HEK293T (cell line): ENCODE results near the gene SIGLEC11.

Experiments used
- CTCF ChIA-PET: fragments of 350-600 bp; formaldehyde crosslinking; extraction: SDS; loops from one replicate; lab custom pipeline; 2021; ENCODE audit warnings: antibody characterized with exemption, inconsistent platforms; lab: Yijun Ruan, JAX
- POLR2A ChIA-PET: fragments of 350-600 bp; formaldehyde crosslinking; extraction: SDS; loops from one replicate; lab custom pipeline; 2020; ENCODE audit warnings: antibody characterized with exemption, inconsistent platforms; lab: Yijun Ruan, JAX
- DNase-seq: peaks from one replicate; pipeline ENCODE4 v3.0.0; 2012; ENCODE audit warnings: mixed read lengths; ENCODE audit errors: extremely low spot score
- ARNT ChIP-seq: fragments of 450-650 bp; IDR thresholded peaks from 2 replicates; pipeline ENCODE4 v1.6.1; 2017; ENCODE audit warnings: mild to moderate bottlenecking
- BHLHE40 ChIP-seq: fragments of 450-650 bp; IDR thresholded peaks from 2 replicates; pipeline ENCODE4 v1.6.1; 2016; ENCODE audit warnings: mild to moderate bottlenecking, moderate library complexity, borderline replicate concordance
- CTBP1 ChIP-seq: fragments of 450-650 bp; IDR thresholded peaks from 2 replicates; pipeline ENCODE4 v1.6.1; 2016; ENCODE audit warnings: borderline replicate concordance
- ELF4 ChIP-seq: fragments of 450-650 bp; IDR thresholded peaks from 2 replicates; pipeline ENCODE4 v1.6.1; 2017; ENCODE audit warnings: antibody characterized with exemption
- FOXA1 ChIP-seq: fragments of 450-650 bp; IDR thresholded peaks from 2 replicates; pipeline ENCODE4 v1.6.1; 2016; ENCODE audit warnings: mild to moderate bottlenecking
- FOXK2 ChIP-seq: fragments of 450-650 bp; IDR thresholded peaks from 2 replicates; pipeline ENCODE4 v1.6.1; 2016; ENCODE audit warnings: mild to moderate bottlenecking
- FOXM1 ChIP-seq: fragments of 450-650 bp; IDR thresholded peaks from 2 replicates; pipeline ENCODE4 v1.6.1; 2017; ENCODE audit warnings: mild to moderate bottlenecking, borderline replicate concordance
- HDGF ChIP-seq: fragments of 450-650 bp; IDR thresholded peaks from 2 replicates; pipeline ENCODE4 v1.6.1; 2017; ENCODE audit warnings: antibody characterized with exemption, borderline replicate concordance
- L3MBTL2 ChIP-seq: fragments of 450-650 bp; conservative IDR thresholded peaks from 2 replicates; pipeline ENCODE4 v1.6.1; 2016; ENCODE audit warnings: mild to moderate bottlenecking
- LEF1 ChIP-seq: fragments of 450-650 bp; IDR thresholded peaks from 2 replicates; pipeline ENCODE4 v1.6.1; 2017; ENCODE audit warnings: mild to moderate bottlenecking, borderline replicate concordance
- NFRKB ChIP-seq: fragments of 450-650 bp; IDR thresholded peaks from 2 replicates; pipeline ENCODE4 v1.6.1; 2016; ENCODE audit warnings: mild to moderate bottlenecking, moderate library complexity
- PKNOX1 ChIP-seq: fragments of 450-650 bp; IDR thresholded peaks from 2 replicates; pipeline ENCODE4 v1.6.1; 2016
- SP1 ChIP-seq: fragments of 450-650 bp; IDR thresholded peaks from 2 replicates; pipeline ENCODE4 v1.6.1; 2017
- SUZ12 ChIP-seq: fragments of 450-650 bp; IDR thresholded peaks from 2 replicates; pipeline ENCODE4 v1.6.1; 2016; ENCODE audit warnings: mild to moderate bottlenecking
- TARDBP ChIP-seq: fragments of 450-650 bp; IDR thresholded peaks from 2 replicates; pipeline ENCODE4 v1.6.1; 2016
- ZNF384 ChIP-seq: fragments of 450-650 bp; IDR thresholded peaks from 2 replicates; pipeline ENCODE4 v1.6.1; 2016

The SIGLEC11 gene

GRCh38 chr19:49933643-49934042 lies 27.3 kb downstream of the SIGLEC11 start:
- no peak for DNase-seq
- no peak for TF ChIP-seq HDGF
- TF ChIP-seq ARNT, result no peak
- TF ChIP-seq CTBP1, result no peak
- no peak for TF ChIP-seq FOXK2
- no peak for TF ChIP-seq TARDBP
- no peak for TF ChIP-seq ZNF384
- TF ChIP-seq L3MBTL2, result no peak
- TF ChIP-seq SUZ12, result no peak
- no peak for TF ChIP-seq ELF4
- TF ChIP-seq FOXA1, result no peak
- CTCF ChIA-PET, result no interaction called here
- POLR2A ChIA-PET, result no interaction called here

GRCh38 chr19:49932731-49933131 lies 28.2 kb downstream of the SIGLEC11 start:
- CTCF ChIA-PET, result no interaction called here

GRCh38 chr19:49932041-49932451 lies 28.9 kb downstream of the SIGLEC11 start:
- ChIA-PET POLR2A (no interaction called here), CTCF (no interaction called here)
- no peak for TF ChIP-seq LEF1
- no peak for TF ChIP-seq FOXM1
- no peak for TF ChIP-seq FOXA1
- TF ChIP-seq PKNOX1, result peak; percentile 42; the same call in 1 of the 2 replicates
- no peak for DNase-seq

More at GRCh38 chr19:49932731-49933131, 28.2 kb downstream of the SIGLEC11 start:
- no peak for TF ChIP-seq PKNOX1
- no peak for TF ChIP-seq ELF4
- no peak for TF ChIP-seq TARDBP
- no peak for TF ChIP-seq FOXK2
- no peak for TF ChIP-seq ZNF384
- no peak for TF ChIP-seq CTBP1
- no peak for TF ChIP-seq BHLHE40
- no peak for TF ChIP-seq FOXA1
- TF ChIP-seq NFRKB, result no peak
- TF ChIP-seq SP1, result no peak
- TF ChIP-seq LEF1, result no peak
- TF ChIP-seq FOXM1, result no peak
- TF ChIP-seq L3MBTL2, result no peak
- TF ChIP-seq SUZ12, result no peak
- no peak for TF ChIP-seq HDGF
- no peak for TF ChIP-seq ARNT
- POLR2A ChIA-PET, result no interaction called here
- no peak for DNase-seq

- ChIA-PET CTCF (no interaction called here), POLR2A (no interaction called here)
- TF ChIP-seq BHLHE40 (no peak), ARNT (no peak), FOXM1 (no peak), LEF1 (no peak), PKNOX1 (no peak), TARDBP (no peak), NFRKB (no peak), L3MBTL2 (no peak), ELF4 (no peak), SP1 (no peak), FOXA1 (no peak), HDGF (no peak), CTBP1 (no peak), SUZ12 (no peak), ZNF384 (no peak), FOXK2 (no peak)
- no peak for DNase-seq
These were observed 29.5 kb downstream of the SIGLEC11 start for GRCh38 chr19:49931293-49932040.

GRCh38 chr19:49930483-49931011 lies 30.4 kb downstream of the SIGLEC11 start:
- CTCF ChIA-PET, result no interaction called here
- TF ChIP-seq L3MBTL2 (no peak), TARDBP (no peak), ELF4 (no peak), SP1 (no peak), FOXA1 (no peak), FOXK2 (no peak), CTBP1 (no peak), ZNF384 (no peak), FOXM1 (no peak), BHLHE40 (no peak)
- POLR2A ChIA-PET, result interaction anchor here (0.8 to 2.6 kb wide), 8 partner anchors 11 to 120 kb away, joined by 3 to 27 read pairs (median 6); partner anchors contain the start of gene PNKP
- DNase-seq, result no peak
